ENCODE data around the gene CADM1. TPM values are rescaled to one million over a fixed set of nuclear protein-coding genes. Genes with fewer than 3 reads are reported as not detected.

Gene CADM1
- total and polyA plus RNA-seq, 2 donors (not counting 1 experiment from before 2014, with no cell fraction given): 15.4 to 86.0 TPM

DNA sequence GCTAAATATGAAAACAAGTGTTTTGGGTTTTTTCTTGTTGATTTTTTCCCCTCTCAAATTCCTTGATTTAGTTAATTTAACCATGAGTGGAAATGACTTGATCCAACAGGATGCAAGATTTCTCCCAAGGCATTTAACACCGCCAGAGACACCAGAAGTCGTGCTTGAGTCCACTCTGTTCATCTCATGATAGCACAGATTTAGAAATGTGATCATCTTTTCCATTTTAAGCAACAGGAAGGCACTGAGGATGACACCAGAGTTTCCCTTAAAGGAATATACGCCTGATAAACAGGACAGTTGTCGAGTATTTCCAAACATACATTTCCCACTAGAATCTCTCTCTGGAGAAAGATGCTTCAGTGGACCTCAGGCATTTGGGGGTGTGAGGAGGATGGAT lies 318.7 kb downstream of the CADM1 start:
- Histone ChIP-seq H2AFZ (ENCODE audit: low read length) (no peak overlapping the region), H3K4me1 (ENCODE audit: control insufficient read depth, extremely low read depth, insufficient read depth, low read length) (no peaks in the 10 kb centered on the region), H3K79me2 (ENCODE audit: control insufficient read depth, insufficient read depth, low read length) (no peaks in the 10 kb centered on the region), H3K27me3 (ENCODE audit: control insufficient read depth, insufficient read depth, low read length) (no peaks in the 10 kb centered on the region), H3K9me3 (ENCODE audit: control insufficient read depth, insufficient read depth, low read depth, low read length) (no peaks in the 10 kb centered on the region), H3K27ac (ENCODE audit: insufficient read depth, low read length) (no peak overlapping the region), H3K9ac (ENCODE audit: insufficient read depth, low read length) (no peak overlapping the region), H3K4me2 (ENCODE audit: extremely low read depth, insufficient read depth, low read length) (no peak overlapping the region), H4K20me1 (ENCODE audit: control insufficient read depth, extremely low read depth, insufficient read depth, low read length) (no peaks in the 10 kb centered on the region), H3K4me3 (replicated peaks in 1 of 4; ENCODE audit: control extremely low read depth in 1 of 4, insufficient read depth in 1 of 4, low read depth in 3 of 4, low read length in 4 of 4) (no peak overlapping the region), H3K36me3 (ENCODE audit: control insufficient read depth, insufficient read depth, low read length) (no peaks in the 10 kb centered on the region)
- TF ChIP-seq EZH2 (IDR thresholded peaks at IDR 0.05; ENCODE audit: low read length, missing control alignments): no peak
- DNase-seq (ENCODE audit: low read depth in 2 of 2): no peak

GRCh38 chr11:115184901-115185300 lies 319.3 kb downstream of the CADM1 start:
- H3K4me2 ChIP-seq (ENCODE audit: extremely low read depth, insufficient read depth, low read length): no peak overlapping the region
- no peak overlapping the region for H2AFZ ChIP-seq (ENCODE audit: low read length)
- H3K36me3 ChIP-seq (ENCODE audit: control insufficient read depth, insufficient read depth, low read length): no peaks in the 10 kb centered on the region
- H3K27me3 ChIP-seq (ENCODE audit: control insufficient read depth, insufficient read depth, low read length): no peaks in the 10 kb centered on the region
- H4K20me1 ChIP-seq (ENCODE audit: control insufficient read depth, extremely low read depth, insufficient read depth, low read length): no peaks in the 10 kb centered on the region
- H3K79me2 ChIP-seq (ENCODE audit: control insufficient read depth, insufficient read depth, low read length): no peaks in the 10 kb centered on the region
- no peaks in the 10 kb centered on the region for H3K4me1 ChIP-seq (ENCODE audit: control insufficient read depth, extremely low read depth, insufficient read depth, low read length)
- no peak overlapping the region for H3K9ac ChIP-seq (ENCODE audit: insufficient read depth, low read length)
- no peak for DNase-seq (ENCODE audit: low read depth in 2 of 2)
- no peaks in the 10 kb centered on the region for H3K9me3 ChIP-seq (ENCODE audit: control insufficient read depth, insufficient read depth, low read depth, low read length)
- no peak overlapping the region for H3K27ac ChIP-seq (ENCODE audit: insufficient read depth, low read length)
- TF ChIP-seq CTCF (conservative IDR thresholded peaks at IDR 0.05 in 1 of 2, IDR thresholded peaks at IDR 0.05 in 1 of 2; ENCODE audit: low read depth in 1 of 2, low read length in 2 of 2) (no peak), EZH2 (IDR thresholded peaks at IDR 0.05; ENCODE audit: low read length, missing control alignments) (no peak)
- H3K4me3 ChIP-seq (replicated peaks in 1 of 4; ENCODE audit: control extremely low read depth in 1 of 4, insufficient read depth in 1 of 4, low read depth in 3 of 4, low read length in 4 of 4): no peak overlapping the region

GRCh38 chr11:115183830-115184229 lies 320.4 kb downstream of the CADM1 start:
- Histone ChIP-seq H3K9me3 (ENCODE audit: control insufficient read depth, insufficient read depth, low read depth, low read length) (no peaks in the 10 kb centered on the region), H3K4me3 (replicated peaks in 1 of 4; ENCODE audit: control extremely low read depth in 1 of 4, insufficient read depth in 1 of 4, low read depth in 3 of 4, low read length in 4 of 4) (no peak overlapping the region), H3K9ac (ENCODE audit: insufficient read depth, low read length) (no peak overlapping the region), H2AFZ (ENCODE audit: low read length) (no peak overlapping the region), H3K36me3 (ENCODE audit: control insufficient read depth, insufficient read depth, low read length) (no peaks in the 10 kb centered on the region), H3K27me3 (ENCODE audit: control insufficient read depth, insufficient read depth, low read length) (no peaks in the 10 kb centered on the region), H3K4me2 (ENCODE audit: extremely low read depth, insufficient read depth, low read length) (no peak overlapping the region), H3K4me1 (ENCODE audit: control insufficient read depth, extremely low read depth, insufficient read depth, low read length) (no peaks in the 10 kb centered on the region), H3K79me2 (ENCODE audit: control insufficient read depth, insufficient read depth, low read length) (no peaks in the 10 kb centered on the region), H4K20me1 (ENCODE audit: control insufficient read depth, extremely low read depth, insufficient read depth, low read length) (no peaks in the 10 kb centered on the region), H3K27ac (ENCODE audit: insufficient read depth, low read length) (no peak overlapping the region)
- TF ChIP-seq CTCF (conservative IDR thresholded peaks at IDR 0.05 in 1 of 2, IDR thresholded peaks at IDR 0.05 in 1 of 2; ENCODE audit: low read depth in 1 of 2, low read length in 2 of 2) (no peak), EZH2 (IDR thresholded peaks at IDR 0.05; ENCODE audit: low read length, missing control alignments) (no peak)
- DNase-seq (ENCODE audit: low read depth in 2 of 2): no peak
